Tibial nerve (tissue), 4 donors: ENCODE results near the gene FADS6.

ENCODE experiments used
- CTCF ChIP-seq, 5 experiments: fragments of 200-600 bp in 3 of 5; fragments of 450-650 bp in 2 of 5; sonication (generic) in 3 of 5; IDR thresholded peaks; one replicate each; pipeline ENCODE4 v1.5.1; 2016 to 2019; ENCODE audit warnings: antibody characterized with exemption in 5 of 5, mild to moderate bottlenecking in 3 of 5, moderate library complexity in 2 of 5
- EP300 ChIP-seq, 2 donors: sonication (generic); formaldehyde crosslinking; IDR thresholded peaks; one replicate each; pipeline ENCODE4 v1.6.1; 2017; ENCODE audit warnings: antibody characterized with exemption in 2 of 2, mild to moderate bottlenecking in 1 of 2
- POLR2A ChIP-seq, 2 donors: fragments of 450-650 bp; IDR thresholded peaks; one replicate each; pipeline ENCODE4 v1.6.1; 2017; ENCODE audit warnings: antibody characterized with exemption in 2 of 2, mild to moderate bottlenecking in 2 of 2, moderate library complexity in 2 of 2

DNA sequence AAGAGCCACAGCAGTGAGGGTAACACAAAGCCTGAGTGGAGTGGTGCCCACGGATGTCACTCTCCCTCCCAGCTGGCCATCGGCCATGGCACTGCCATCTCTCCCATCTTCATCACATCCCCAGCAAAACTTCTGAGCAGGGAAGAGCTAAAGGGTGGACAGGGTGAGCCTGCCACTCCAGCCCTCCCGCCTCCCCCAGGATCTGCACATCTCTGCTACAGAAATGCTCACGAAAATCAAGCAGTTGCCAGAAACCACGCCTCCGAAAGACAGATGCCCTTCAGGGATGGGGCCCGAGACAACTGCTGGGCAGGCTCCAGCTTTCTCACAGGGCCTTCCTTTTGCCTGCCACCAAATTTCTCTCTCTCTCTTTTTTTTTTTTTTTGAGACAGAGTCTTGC is 37.3 kb downstream of the FADS6 start:
- TF ChIP-seq CTCF (IDR thresholded peaks at IDR 0.05) (no peak), EP300 (IDR thresholded peaks at IDR 0.05) (no peak), POLR2A (IDR thresholded peaks at IDR 0.05) (no peak)
